HEK293 (cell line): ENCODE results near the gene DKK2.

Experiments
- KLF9 ChIP-seq: fragments of 450-650 bp; formaldehyde crosslinking; IDR thresholded peaks from 2 replicates; pipeline ENCODE4 v1.5.1; 2016; ENCODE audit warnings: missing biosample characterization, missing genetic modification characterization, low read depth
- ZNF23 ChIP-seq: fragments of 450-650 bp; formaldehyde crosslinking; IDR thresholded peaks from 2 replicates; pipeline ENCODE4 v1.5.1; 2016; ENCODE audit warnings: missing biosample characterization, missing genetic modification characterization, borderline replicate concordance
- ZNF37A ChIP-seq: fragments of 450-650 bp; IDR thresholded peaks from 2 replicates; pipeline ENCODE4 v1.5.1; 2018; ENCODE audit warnings: missing biosample characterization, missing genetic modification characterization
- ZNF560 ChIP-seq: fragments of 450-650 bp; formaldehyde crosslinking; IDR thresholded peaks from 2 replicates; pipeline ENCODE4 v1.5.1; 2017; ENCODE audit warnings: missing biosample characterization, missing genetic modification characterization, borderline replicate concordance
- TF ChIP-seq, protein P1 (sequence below): fragments of 450-650 bp; formaldehyde crosslinking; IDR thresholded peaks from 2 replicates; pipeline ENCODE4 v1.5.1; 2016; ENCODE audit warnings: missing biosample characterization, missing genetic modification characterization
- TF ChIP-seq, protein P2 (sequence below): fragments of 450-650 bp; formaldehyde crosslinking; IDR thresholded peaks from 2 replicates; pipeline ENCODE4 v1.5.1; 2016; ENCODE audit warnings: missing biosample characterization, missing genetic modification characterization

- TF ChIP-seq, protein P1, sequence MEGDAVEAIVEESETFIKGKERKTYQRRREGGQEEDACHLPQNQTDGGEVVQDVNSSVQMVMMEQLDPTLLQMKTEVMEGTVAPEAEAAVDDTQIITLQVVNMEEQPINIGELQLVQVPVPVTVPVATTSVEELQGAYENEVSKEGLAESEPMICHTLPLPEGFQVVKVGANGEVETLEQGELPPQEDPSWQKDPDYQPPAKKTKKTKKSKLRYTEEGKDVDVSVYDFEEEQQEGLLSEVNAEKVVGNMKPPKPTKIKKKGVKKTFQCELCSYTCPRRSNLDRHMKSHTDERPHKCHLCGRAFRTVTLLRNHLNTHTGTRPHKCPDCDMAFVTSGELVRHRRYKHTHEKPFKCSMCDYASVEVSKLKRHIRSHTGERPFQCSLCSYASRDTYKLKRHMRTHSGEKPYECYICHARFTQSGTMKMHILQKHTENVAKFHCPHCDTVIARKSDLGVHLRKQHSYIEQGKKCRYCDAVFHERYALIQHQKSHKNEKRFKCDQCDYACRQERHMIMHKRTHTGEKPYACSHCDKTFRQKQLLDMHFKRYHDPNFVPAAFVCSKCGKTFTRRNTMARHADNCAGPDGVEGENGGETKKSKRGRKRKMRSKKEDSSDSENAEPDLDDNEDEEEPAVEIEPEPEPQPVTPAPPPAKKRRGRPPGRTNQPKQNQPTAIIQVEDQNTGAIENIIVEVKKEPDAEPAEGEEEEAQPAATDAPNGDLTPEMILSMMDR (tag by site-specific recombination): no peak
- TF ChIP-seq, protein P2, sequence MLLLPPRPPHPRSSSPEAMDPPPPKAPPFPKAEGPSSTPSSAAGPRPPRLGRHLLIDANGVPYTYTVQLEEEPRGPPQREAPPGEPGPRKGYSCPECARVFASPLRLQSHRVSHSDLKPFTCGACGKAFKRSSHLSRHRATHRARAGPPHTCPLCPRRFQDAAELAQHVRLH (tag by site-specific recombination): no peak
- no peak for TF ChIP-seq ZNF560 (tag by site-specific recombination)
- no peak for TF ChIP-seq KLF9 (tag by site-specific recombination)
- no peak for TF ChIP-seq ZNF37A (tag by site-specific recombination)
- TF ChIP-seq ZNF23 (tag by site-specific recombination): no peak
Observed at GRCh38 chr4:106893903-106894302, 142.2 kb downstream of the DKK2 start.
